ENCODE measurements around the gene FCHO2.
"Not testable (repeated sequence)": the region's sequence is repeated elsewhere in the genome, so short reads cannot be mapped to it uniquely, and the experiment has no call there.

Gene FCHO2

GRCh38 chr5:72956324-72957140 lies 691 bp downstream of the FCHO2 start:
- DNase-seq (ENCODE audit: insufficient read length, low spot score), result no peak
- no peak for FAIRE-seq
- TF ChIP-seq, protein P1, sequence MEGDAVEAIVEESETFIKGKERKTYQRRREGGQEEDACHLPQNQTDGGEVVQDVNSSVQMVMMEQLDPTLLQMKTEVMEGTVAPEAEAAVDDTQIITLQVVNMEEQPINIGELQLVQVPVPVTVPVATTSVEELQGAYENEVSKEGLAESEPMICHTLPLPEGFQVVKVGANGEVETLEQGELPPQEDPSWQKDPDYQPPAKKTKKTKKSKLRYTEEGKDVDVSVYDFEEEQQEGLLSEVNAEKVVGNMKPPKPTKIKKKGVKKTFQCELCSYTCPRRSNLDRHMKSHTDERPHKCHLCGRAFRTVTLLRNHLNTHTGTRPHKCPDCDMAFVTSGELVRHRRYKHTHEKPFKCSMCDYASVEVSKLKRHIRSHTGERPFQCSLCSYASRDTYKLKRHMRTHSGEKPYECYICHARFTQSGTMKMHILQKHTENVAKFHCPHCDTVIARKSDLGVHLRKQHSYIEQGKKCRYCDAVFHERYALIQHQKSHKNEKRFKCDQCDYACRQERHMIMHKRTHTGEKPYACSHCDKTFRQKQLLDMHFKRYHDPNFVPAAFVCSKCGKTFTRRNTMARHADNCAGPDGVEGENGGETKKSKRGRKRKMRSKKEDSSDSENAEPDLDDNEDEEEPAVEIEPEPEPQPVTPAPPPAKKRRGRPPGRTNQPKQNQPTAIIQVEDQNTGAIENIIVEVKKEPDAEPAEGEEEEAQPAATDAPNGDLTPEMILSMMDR (IDR thresholded peaks at IDR 0.05; ENCODE audit: insufficient read depth, missing control alignments), result no peak

DNA sequence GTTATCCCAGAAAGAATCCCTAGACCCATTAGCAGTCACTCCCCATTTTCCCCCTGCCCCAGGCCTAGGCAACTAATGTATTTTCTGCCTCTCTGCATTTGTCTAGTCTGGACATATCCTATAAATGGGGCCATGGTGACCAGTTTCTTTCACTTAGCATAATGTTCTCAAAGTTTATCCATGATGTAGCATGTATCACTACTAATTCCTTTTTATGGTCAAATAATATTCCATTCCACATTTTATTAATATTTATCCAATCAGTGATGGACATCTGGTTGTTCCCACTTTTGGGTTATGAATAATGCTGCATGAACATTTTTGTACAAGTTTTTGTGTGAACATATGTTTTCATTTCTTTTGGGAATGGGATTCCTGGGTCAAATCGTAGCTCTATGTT lies 1.5 kb downstream of the FCHO2 start:
- TF ChIP-seq, protein P1 (IDR thresholded peaks at IDR 0.05; ENCODE audit: insufficient read depth, missing control alignments), result no peak
- FAIRE-seq (no peak), DNase-seq (ENCODE audit: insufficient read length, low spot score) (no peak)

- TF ChIP-seq, protein P1 (IDR thresholded peaks at IDR 0.05; ENCODE audit: insufficient read depth, missing control alignments), result no peak
- DNase-seq (ENCODE audit: insufficient read length, low spot score) (no peak), FAIRE-seq (no peak)
Observed at GRCh38 chr5:72959257-72959656, 3.4 kb downstream of the FCHO2 start.

DNA sequence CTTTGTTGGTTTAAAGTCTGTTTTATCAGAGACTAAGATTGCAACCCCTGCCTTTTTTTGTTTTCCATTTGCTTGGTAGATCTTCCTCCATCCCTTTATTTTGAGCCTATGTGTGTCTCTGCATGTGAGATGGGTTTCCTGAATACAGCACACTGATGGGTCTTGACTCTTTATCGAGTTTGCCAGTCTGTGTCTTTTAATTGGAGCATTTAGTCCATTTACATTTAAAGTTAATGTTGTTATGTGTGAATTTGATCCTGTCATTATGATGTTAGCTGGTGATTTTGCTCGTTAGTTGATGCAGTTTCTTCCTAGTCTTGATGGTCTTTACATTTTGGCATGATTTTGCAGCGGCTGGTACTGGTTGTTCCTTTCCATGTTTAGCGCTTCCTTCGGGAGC lies 18.6 kb downstream of the FCHO2 start:
- DNase-seq (ENCODE audit: insufficient read length, low spot score); FAIRE-seq: not testable (repeated sequence)

DNA sequence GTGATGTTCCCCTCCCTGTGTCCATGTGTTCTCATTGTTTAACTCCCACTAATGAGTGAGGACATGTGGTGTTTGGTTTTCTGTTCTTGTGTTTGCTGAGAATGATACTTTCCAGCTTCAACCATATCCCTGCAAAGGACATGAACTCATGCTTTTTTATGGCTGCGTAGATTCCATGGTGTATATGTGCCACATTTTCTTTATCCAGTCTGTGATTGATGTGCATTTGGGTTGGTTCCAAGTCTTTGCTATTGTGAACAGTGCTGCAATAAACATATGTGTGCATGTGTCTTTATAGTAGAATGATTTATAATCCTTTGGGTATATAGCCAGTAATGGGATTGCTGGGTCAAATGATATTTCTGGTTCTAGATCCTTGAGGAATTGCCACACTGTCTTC lies 21.0 kb downstream of the FCHO2 start:
- FAIRE-seq; DNase-seq (ENCODE audit: insufficient read length, low spot score): not testable (repeated sequence)

- no peak for FAIRE-seq
- TF ChIP-seq, protein P1 (IDR thresholded peaks at IDR 0.05; ENCODE audit: insufficient read depth, missing control alignments), result no peak
- no peak for DNase-seq (ENCODE audit: insufficient read length, low spot score)
Observed at GRCh38 chr5:72985719-72986118, 29.9 kb downstream of the FCHO2 start.

GRCh38 chr5:72988769-72989168 lies 32.9 kb downstream of the FCHO2 start:
- FAIRE-seq, result no peak
- TF ChIP-seq, protein P1 (IDR thresholded peaks at IDR 0.05; ENCODE audit: insufficient read depth, missing control alignments), result no peak
- DNase-seq (ENCODE audit: insufficient read length, low spot score), result no peak

DNA sequence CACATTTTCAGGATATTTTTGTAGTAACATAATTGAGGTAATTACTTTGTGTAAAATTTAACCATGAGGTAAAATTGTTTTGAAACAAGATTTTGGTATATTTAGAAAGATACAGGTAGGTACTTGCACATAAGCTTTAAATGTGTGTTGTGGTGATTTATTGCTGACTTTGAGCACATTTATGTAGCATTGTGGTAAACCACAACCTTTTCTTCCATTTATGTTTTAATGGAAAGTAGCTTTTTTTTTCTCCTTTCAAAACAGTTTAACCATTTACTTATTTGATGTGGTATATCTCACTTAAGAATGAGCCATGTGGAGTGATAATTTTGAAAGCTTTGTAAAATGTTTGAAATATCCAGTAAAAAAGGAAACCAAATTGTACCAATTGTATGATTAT lies 35.6 kb downstream of the FCHO2 start:
- TF ChIP-seq, protein P1 (IDR thresholded peaks at IDR 0.05; ENCODE audit: insufficient read depth, missing control alignments), result no peak
- DNase-seq (ENCODE audit: insufficient read length, low spot score) (no peak), FAIRE-seq (peak; percentile 38)

Data from D721Med (cell line).